HG03135 (cell line): Measurements from ENCODE around the gene TSPEAR.
"Not testable (repeated sequence)": the region's sequence is repeated elsewhere in the genome, so short reads cannot be mapped to it uniquely, and the experiment has no call there.

ENCODE experiments used
- ATAC-seq: cut with Tn5 transposase; IDR thresholded peaks from one replicate; pipeline ENCODE4 v1.9.1; 2021; ENCODE audit warnings: mild to moderate bottlenecking, moderate library complexity; ENCODE audit not compliant: unreplicated experiment

Gene TSPEAR

DNA sequence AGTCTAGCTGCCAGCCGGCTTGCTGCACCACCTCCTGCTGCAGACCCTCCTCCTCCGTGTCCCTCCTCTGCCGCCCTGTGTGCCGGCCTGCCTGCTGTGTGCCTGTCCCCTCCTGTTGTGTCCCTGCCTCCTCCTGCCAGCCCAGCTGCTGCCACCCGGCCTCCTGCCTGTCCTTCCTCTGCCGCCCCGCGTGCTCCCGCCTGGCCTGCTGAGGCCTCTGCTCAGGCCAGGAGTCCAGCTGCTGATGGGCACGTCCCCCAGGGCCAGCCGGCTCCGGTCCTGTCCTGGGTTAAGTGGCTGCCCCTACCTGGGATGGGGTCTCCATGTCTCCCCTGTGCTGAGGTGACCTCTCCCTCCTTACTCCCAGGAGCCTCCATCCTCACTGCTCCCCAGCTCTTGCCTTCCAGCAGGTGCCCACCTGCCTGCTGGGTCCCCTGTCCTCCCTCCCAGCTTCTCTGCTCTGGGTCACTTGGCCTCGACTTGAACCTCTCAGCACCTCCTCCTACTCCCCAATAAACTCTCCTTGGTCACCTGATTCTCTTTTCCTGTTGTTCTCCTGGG is 98.6 kb downstream of the TSPEAR start:
- no peak for ATAC-seq

DNA sequence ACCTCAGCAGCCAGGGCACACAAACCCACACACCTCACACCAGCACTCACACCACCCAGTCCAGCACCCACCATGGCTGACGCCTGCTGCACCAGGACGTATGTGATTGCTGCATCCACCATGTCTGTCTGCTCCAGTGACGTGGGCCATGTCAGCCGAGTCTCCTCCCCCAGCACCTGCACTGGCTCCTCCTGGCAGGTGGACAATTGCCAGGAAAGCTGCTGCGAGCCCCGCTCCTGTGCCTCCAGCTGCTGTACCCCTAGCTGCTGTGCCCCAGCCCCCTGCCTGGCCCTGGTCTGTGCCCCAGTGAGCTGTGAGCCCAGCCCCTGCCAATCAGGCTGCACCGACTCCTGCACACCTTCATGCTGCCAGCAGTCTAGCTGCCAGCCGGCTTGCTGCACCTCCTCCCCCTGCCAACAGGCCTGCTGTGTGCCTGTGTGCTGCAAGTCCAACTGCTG is 99.3 kb downstream of the TSPEAR start, which contains the start of gene KRTAP10-8:
Gene KRTAP10-8 (plus strand): TSS at position 51 of the 458 bp plus-strand sequence. CDS start 22 bp downstream, at position 73.
- no peak for ATAC-seq

DNA sequence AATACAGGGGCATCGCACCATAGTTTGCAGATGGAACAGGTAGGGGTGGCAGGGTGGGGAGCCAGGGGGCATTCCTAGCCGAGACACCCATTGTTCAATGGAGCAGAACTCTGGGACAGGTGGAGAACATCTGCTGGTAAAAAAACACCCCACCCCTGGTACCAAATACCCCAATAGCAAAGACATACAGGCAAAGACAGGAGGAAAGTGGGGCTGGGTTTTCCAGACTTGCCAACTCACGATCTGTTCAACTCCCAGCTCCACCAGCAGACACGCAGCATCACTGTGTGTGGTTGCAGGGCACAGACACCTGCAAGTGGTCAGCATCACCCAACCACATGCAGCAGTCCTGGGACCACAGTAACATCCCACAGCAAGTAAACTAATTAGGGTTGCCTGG is 99.8 kb downstream of the TSPEAR start:
- no peak for ATAC-seq

- not testable (repeated sequence) for ATAC-seq
Observed at GRCh38 chr21:44610157-44610843, 101.1 kb downstream of the TSPEAR start.

GRCh38 chr21:44609193-44609592 is 102.2 kb downstream of the TSPEAR start:
- no peak for ATAC-seq

DNA sequence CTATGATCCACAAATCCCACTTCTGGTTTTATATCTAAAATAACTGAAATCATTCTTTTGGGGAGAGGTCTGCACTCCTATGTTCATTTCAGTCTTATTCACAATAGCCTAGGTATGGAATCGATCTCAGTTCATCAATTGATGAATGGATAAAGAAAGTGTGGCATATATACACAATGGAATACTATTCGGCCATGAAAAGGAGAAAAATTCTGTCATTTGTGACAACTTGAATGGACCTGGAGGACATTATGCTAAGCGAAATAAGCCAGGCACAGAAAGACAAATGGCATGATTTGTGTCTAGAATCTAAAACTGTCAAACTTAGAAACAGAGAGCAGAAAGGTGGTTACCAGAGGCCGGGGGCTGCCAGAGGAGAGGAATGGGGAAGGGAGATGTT is 104.9 kb downstream of the TSPEAR start:
- no peak for ATAC-seq

- no peak for ATAC-seq
Observed at GRCh38 chr21:44603911-44604310, 107.5 kb downstream of the TSPEAR start.

- ATAC-seq: no peak
Observed at GRCh38 chr21:44603109-44603875, 108.1 kb downstream of the TSPEAR start.

GRCh38 chr21:44602463-44602850 is 108.9 kb downstream of the TSPEAR start:
- no peak for ATAC-seq

DNA sequence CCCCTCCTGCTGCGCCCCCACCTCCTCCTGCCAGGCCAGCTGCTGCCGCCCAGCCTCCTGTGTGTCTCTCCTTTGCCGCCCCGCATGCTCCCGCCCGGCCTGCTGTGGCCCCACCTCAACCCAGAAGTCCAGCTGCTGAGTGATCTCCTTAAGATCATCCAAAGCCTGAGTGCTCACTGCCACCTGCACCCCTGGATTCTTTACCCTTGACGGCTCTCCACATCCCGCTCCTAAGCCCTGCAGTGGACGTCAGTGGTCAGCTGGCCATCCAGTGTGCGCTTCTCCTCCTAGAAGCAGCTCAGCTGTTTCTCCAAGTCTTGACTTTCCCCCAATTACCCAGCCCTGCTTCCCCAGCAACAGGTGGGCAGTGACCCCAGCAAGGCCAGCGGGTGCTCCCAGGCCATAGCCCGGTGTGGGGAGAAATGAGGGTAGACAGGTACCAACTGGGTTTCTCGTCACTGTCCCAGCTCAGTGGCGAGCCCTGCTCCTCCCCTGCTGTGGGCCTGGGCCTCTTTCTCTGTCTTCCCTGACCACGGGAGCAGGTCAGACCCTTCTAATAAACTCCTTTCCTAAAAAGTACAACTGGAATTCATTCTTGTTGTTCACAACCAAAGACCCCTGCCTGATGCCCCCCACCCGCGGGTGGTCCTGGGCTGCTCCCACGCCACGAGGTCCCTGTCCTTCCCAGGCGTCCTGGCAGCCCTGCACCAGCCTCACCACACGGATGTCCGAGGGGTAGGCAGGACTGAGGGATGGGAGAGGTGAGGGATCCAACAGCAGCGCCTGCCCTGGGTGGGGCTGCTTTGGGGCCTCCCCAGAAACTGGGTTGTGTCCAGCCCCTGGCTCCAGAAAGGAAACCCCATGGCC is 109.5 kb downstream of the TSPEAR start:
- ATAC-seq: no peak

DNA sequence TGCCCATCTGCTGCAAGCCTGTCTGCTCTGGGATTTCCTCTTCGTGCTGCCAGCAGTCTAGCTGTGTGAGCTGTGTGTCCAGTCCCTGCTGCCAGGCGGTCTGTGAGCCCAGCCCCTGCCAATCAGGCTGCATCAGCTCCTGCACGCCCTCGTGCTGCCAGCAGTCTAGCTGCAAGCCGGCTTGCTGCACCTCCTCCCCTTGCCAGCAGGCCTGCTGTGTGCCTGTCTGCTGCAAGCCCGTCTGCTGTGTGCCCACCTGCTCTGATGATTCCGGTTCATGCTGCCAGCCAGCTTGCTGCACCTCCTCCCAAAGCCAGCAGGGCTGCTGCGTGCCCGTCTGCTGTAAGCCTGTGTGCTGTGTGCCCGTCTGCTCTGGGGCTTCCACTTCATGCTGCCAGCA is 110.3 kb downstream of the TSPEAR start:
- ATAC-seq: not testable (repeated sequence)

DNA sequence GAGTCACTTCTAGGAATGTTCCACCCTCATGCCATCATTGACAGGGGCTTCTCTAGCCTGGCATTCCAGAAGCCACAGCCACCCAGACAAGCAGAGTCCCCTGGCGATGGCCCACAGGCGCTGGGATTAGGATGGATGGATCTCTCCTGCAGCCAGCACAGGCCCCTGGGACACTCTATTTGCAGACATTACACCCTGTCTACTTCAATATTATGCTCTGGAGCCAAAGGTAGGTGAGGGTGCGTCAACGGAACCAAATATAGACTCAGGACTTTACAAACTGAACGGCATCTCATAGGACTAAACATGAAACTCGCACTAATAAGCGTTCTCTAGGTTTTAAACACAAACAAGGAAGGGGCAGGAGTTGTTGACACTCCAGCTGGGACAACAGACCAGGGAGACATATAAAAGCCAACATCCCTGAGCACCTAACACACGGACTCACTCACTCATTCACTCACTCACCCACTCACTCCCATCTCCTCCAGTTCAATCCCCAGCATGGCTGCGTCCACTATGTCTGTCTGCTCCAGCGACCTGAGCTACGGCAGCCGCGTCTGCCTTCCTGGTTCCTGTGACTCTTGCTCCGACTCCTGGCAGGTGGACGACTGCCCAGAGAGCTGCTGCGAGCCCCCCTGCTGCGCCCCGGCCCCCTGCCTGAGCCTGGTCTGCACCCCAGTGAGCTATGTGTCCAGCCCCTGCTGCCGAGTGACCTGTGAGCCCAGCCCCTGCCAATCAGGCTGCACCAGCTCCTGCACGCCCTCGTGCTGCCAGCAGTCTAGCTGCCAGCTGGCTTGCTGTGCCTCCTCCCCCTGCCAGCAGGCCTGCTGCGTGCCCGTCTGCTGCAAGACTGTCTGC is 111.0 kb downstream of the TSPEAR start, which contains the start of gene KRTAP10-7:
Gene KRTAP10-7 (plus strand): TSS at position 480 of the 861 bp plus-strand sequence. CDS start 25 bp downstream, at position 505.
- ATAC-seq: not testable (repeated sequence)

- ATAC-seq: no peak
Observed at GRCh38 chr21:44599264-44600029, 111.9 kb downstream of the TSPEAR start.

GRCh38 chr21:44598061-44598460 is 113.3 kb downstream of the TSPEAR start:
- ATAC-seq: no peak

- ATAC-seq: no peak
Observed at GRCh38 chr21:44596068-44596725, 115.2 kb downstream of the TSPEAR start.

DNA sequence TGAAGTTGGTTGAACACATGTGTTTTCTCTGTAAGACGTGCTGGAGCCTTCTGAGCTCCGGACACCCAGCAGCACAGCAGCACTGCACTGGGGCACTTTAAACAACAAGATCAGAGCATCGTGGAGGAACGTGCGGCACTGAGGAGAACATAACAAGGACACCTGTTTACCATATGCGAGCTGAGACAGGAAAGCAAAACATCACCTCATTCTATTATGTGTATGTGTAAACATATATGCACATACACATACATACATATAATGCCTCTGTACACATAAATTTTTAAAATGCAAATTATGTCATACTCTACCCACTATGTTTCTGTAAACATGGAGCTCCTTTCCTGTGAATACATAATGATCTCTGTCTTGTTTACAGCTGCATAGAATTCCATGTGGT is 115.8 kb downstream of the TSPEAR start:
- no peak for ATAC-seq

GRCh38 chr21:44594406-44594916 is 116.9 kb downstream of the TSPEAR start:
- no peak for ATAC-seq
